Kidney (tissue), 14 donors: ENCODE data around the gene MAS1. TPM values are rescaled to one million over a fixed set of nuclear protein-coding genes. Genes with fewer than 3 reads are reported as not detected.

Experiments used
- DNase-seq, 5 donors: peaks; one replicate each; pipeline ENCODE4 v3.0.0-alpha.2; 2013 to 2020
- FAIRE-seq: peaks from 2 replicates; lab custom pipeline; 2012; peaks lifted over from hg19 to GRCh38; lab: Jason Lieb, UNC
- H3K27ac ChIP-seq, 2 donors: one replicate each; pipeline ENCODE4 v1.7.0; 2013; ENCODE audit warnings: low read depth in 2 of 2, low read length in 2 of 2, inconsistent platforms in 1 of 2
- H3K27me3 ChIP-seq: one replicate; pipeline ENCODE4 v1.7.1; 2013; ENCODE audit warnings: low read length, inconsistent platforms; ENCODE audit not compliant: control insufficient read depth, insufficient read depth
- H3K36me3 ChIP-seq, 3 donors: one replicate each; pipeline versions ENCODE4 v1.7.0 to v1.7.1; 2013; ENCODE audit warnings: low read length in 3 of 3, control low read depth in 1 of 3, inconsistent platforms in 1 of 3; ENCODE audit not compliant: insufficient read depth in 3 of 3, control insufficient read depth in 2 of 3
- H3K4me1 ChIP-seq, 3 donors: one replicate each; pipeline versions ENCODE4 v1.7.0 to v1.7.1; 2013; ENCODE audit warnings: low read length in 3 of 3, inconsistent platforms in 1 of 3, low read depth in 1 of 3; ENCODE audit not compliant: control insufficient read depth in 2 of 3, insufficient read depth in 2 of 3
- H3K4me3 ChIP-seq, 3 donors: one replicate each; pipeline versions ENCODE4 v1.7.0 to v1.8.1; 2013; ENCODE audit warnings: low read length in 3 of 3, control low read depth in 1 of 3, inconsistent platforms in 1 of 3
- H3K9ac ChIP-seq, 3 donors: one replicate each; pipeline versions ENCODE4 v1.7.0 to v1.7.1; 2013; ENCODE audit warnings: low read length in 3 of 3, control low read depth in 1 of 3, inconsistent platforms in 1 of 3
- H3K9me3 ChIP-seq, 3 donors: one replicate each; pipeline versions ENCODE4 v1.7.0 to v1.7.1; 2013; ENCODE audit warnings: low read length in 3 of 3, control low read depth in 1 of 3, inconsistent platforms in 1 of 3; ENCODE audit not compliant: control insufficient read depth in 2 of 3, insufficient read depth in 1 of 3
- CTCF ChIP-seq: IDR thresholded peaks from 3 replicates; pipeline ENCODE4 v1.5.1; 2012; ENCODE audit warnings: mild to moderate bottlenecking, moderate library complexity, borderline replicate concordance; ENCODE audit not compliant: insufficient read depth; ENCODE audit errors: extremely low read depth
- intact Hi-C: fragments of 100-400 bp; cut with DNase I; formaldehyde crosslinking; loops from one replicate; pipeline ENCODE4 v1.11.1; 2022
- polyA plus RNA-seq: library from polyadenylated mRNA; stranded (reverse); fragments of 350-450 nt; fragmentation: Illumina TruSeq; extraction: RNeasy Lipid Tissue Mini Kit (QIAGEN cat#74804); gene quantifications from one replicate; pipeline ENCODE4 v1.2.3, GENCODE V29; 2014; ENCODE audit warnings: low read depth, low replicate concordance; ENCODE audit not compliant: insufficient read depth
- total RNA-seq: library from RNA; stranded (reverse); fragmentation: NEBNext Ultra II Directional; extraction: Animal tissue kit (Norgen Biotek cat#: 25700); gene quantifications from one replicate; pipeline ENCODE4 v1.2.1, GENCODE V29; 2021
- donor health status: control.
- donor health status: control.
- donor health status: control.
- donor health status: control.
- donor health status: control.
- donor health status: DM: yes; HTN: yes; CAD: no.
- donor health status: Normal renal cell carcinoma (clear cell type).

MAS1 gene
- total and polyA plus RNA-seq, 2 donors from 2014 or later, result not detected

GRCh38 chr6:159899994-159900745, 9.4 kb downstream of the MAS1 start:
- intact Hi-C loops, result no loop called here
- TF ChIP-seq CTCF, result no peak
- peak in 3 of 5 donors; percentile 23 to 70 (median 53) for DNase-seq
- Histone ChIP-seq H3K9ac (no peak overlapping the region), H3K4me3 (no peak overlapping the region), H3K4me1 (no peaks in the 10 kb centered on the region), H3K9me3 (no peaks in the 10 kb centered on the region), H3K27ac (no peak overlapping the region), H3K27me3 (no peaks in the 10 kb centered on the region), H3K36me3 (no peaks in the 10 kb centered on the region)
- FAIRE-seq, result no peak

- Histone ChIP-seq H3K9me3 (no peaks in the 10 kb centered on the region), H3K4me1 (no peaks in the 10 kb centered on the region), H3K36me3 (no peaks in the 10 kb centered on the region), H3K27ac (no peak overlapping the region), H3K27me3 (no peaks in the 10 kb centered on the region), H3K9ac (no peak overlapping the region), H3K4me3 (no peak overlapping the region)
- TF ChIP-seq CTCF, result no peak
- DNase-seq (no peak), FAIRE-seq (no peak)
- intact Hi-C loops, result no loop called here
Measured at GRCh38 chr6:159902620-159903019, 11.8 kb downstream of the MAS1 start.

GRCh38 chr6:159904497-159904911, 13.7 kb downstream of the MAS1 start:
- FAIRE-seq (no peak), DNase-seq (no peak)
- Histone ChIP-seq H3K9ac (no peak overlapping the region), H3K36me3 (no peaks in the 10 kb centered on the region), H3K4me3 (no peak overlapping the region), H3K9me3 (no peaks in the 10 kb centered on the region), H3K27ac (no peak overlapping the region), H3K27me3 (no peaks in the 10 kb centered on the region), H3K4me1 (no peaks in the 10 kb centered on the region)
- no peak for TF ChIP-seq CTCF
- intact Hi-C loops, result no loop called here
